Upper lobe of left lung (tissue), 4 donors: ENCODE data around the gene SLC14A1.

Experiments used
- EP300 ChIP-seq, 4 donors: sonication (generic); formaldehyde crosslinking; IDR thresholded peaks; one replicate each; pipeline ENCODE4 v1.5.1; 2017; ENCODE audit warnings: antibody characterized with exemption in 4 of 4, control low read depth in 2 of 4
- POLR2A ChIP-seq, 4 donors: fragments of 450-650 bp; IDR thresholded peaks; one replicate each; pipeline ENCODE4 v1.5.1; 2016 to 2017; ENCODE audit warnings: antibody characterized with exemption in 4 of 4, mild to moderate bottlenecking in 2 of 4
- POLR2AphosphoS5 ChIP-seq, 2 donors: sonication (generic); formaldehyde crosslinking; IDR thresholded peaks; one replicate each; pipeline ENCODE4 v1.5.1; 2017; ENCODE audit warnings: antibody characterized with exemption in 2 of 2
- TF ChIP-seq, protein P1 (sequence below), 6 experiments: fragments of 450-650 bp in 4 of 6; fragments of 200-600 bp in 2 of 6; sonication (generic) in 2 of 6; IDR thresholded peaks; one replicate each; pipeline ENCODE4 v1.5.1; 2016 to 2019; ENCODE audit warnings: antibody characterized with exemption in 6 of 6

DNA sequence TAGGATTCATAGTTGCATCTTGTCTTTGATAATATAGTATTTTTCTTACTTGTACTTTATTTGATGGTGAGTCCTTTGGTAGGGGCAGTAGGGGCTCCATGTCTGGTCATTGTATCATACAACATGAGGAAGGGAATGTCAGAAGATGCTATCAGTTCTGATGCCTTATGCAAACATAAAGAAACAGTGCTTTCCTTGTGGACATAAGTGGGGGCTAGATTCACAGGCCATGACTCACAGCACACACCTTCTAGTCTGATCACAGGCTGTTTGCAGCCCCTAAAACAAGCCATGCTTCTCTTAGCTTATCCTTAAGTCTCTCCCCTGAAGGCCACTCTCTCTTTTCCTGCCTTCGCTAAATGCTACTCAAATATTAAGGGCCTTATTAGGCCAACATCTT, 10.7 kb upstream of the SLC14A1 start:
- TF ChIP-seq, protein P1, sequence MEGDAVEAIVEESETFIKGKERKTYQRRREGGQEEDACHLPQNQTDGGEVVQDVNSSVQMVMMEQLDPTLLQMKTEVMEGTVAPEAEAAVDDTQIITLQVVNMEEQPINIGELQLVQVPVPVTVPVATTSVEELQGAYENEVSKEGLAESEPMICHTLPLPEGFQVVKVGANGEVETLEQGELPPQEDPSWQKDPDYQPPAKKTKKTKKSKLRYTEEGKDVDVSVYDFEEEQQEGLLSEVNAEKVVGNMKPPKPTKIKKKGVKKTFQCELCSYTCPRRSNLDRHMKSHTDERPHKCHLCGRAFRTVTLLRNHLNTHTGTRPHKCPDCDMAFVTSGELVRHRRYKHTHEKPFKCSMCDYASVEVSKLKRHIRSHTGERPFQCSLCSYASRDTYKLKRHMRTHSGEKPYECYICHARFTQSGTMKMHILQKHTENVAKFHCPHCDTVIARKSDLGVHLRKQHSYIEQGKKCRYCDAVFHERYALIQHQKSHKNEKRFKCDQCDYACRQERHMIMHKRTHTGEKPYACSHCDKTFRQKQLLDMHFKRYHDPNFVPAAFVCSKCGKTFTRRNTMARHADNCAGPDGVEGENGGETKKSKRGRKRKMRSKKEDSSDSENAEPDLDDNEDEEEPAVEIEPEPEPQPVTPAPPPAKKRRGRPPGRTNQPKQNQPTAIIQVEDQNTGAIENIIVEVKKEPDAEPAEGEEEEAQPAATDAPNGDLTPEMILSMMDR (IDR thresholded peaks at IDR 0.05): no peak
- TF ChIP-seq POLR2A (IDR thresholded peaks at IDR 0.05): no peak
- TF ChIP-seq POLR2AphosphoS5 (IDR thresholded peaks at IDR 0.05): no peak
- no peak for TF ChIP-seq EP300 (IDR thresholded peaks at IDR 0.05)
